ENCODE measurements around the gene FRMD4A. TPM values are rescaled to one million over a fixed set of nuclear protein-coding genes. Genes with fewer than 3 reads are reported as not detected.

Gene FRMD4A
- polyA plus RNA-seq, 1 donor (not counting 4 experiments of a cell fraction or from before 2014, with no cell fraction given), result 12.9 TPM

DNA sequence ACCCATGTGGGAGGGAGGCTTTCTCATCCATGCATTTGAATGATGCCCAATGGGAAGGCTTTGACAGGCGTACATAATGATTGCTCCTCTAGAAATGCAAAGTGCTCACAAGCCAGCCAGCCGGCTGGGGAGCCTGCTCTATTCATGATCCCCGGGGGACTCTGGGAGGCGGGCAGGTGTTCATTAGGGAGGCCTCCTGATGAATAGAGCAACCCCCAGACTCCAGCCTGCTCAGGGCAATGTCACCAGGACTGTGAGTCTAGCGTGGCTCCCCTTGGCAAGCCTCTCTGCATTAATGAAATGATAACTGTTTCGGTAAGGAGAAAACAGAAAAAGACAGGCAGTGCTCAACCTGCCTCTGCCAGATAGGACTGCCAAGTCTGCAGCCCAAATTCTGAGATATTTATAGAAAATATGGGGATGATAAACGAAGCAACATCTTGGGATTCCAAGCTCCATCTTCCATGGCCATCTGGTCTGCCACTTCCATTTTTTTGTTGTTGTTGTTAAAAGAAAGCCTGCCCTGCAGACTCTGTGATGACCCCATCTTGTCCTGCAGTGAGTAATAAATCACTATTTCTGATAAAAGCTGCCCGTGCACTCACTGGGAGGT is 507.5 kb downstream of the FRMD4A start:
- Histone ChIP-seq H3K27me3 (ENCODE audit: control insufficient read depth, extremely low read depth, insufficient read depth, low read length) (peaks cover 4% of the 10 kb centered on the region), H3K4me3 (ENCODE audit: control insufficient read depth in 2 of 3, extremely low read depth in 1 of 3, insufficient read depth in 2 of 3, low read depth in 1 of 3, low read length in 3 of 3) (no peak overlapping the region), H3K4me1 (ENCODE audit: control insufficient read depth, extremely low read depth, insufficient read depth, low read length) (no peaks in the 10 kb centered on the region), H2AFZ (ENCODE audit: control insufficient read depth, low read length) (no peak overlapping the region), H3K27ac (ENCODE audit: control insufficient read depth, insufficient read depth, low read length) (no peak overlapping the region), H3K9me1 (ENCODE audit: control insufficient read depth, extremely low read depth, insufficient read depth, low read length) (no peaks in the 10 kb centered on the region), H3K4me2 (ENCODE audit: control insufficient read depth, extremely low read depth, insufficient read depth, low read depth, low read length) (no peak overlapping the region), H3K79me2 (ENCODE audit: control insufficient read depth, insufficient read depth, low read length) (no peaks in the 10 kb centered on the region), H3K9ac (ENCODE audit: control insufficient read depth, extremely low read depth, insufficient read depth, low read length) (no peak overlapping the region), H3K36me3 (ENCODE audit: control insufficient read depth in 2 of 2, extremely low read depth in 1 of 2, insufficient read depth in 2 of 2, low read length in 2 of 2) (no peaks in the 10 kb centered on the region), H4K20me1 (ENCODE audit: control insufficient read depth, extremely low read depth, insufficient read depth, low read length) (no peaks in the 10 kb centered on the region), H3K9me3 (ENCODE audit: control insufficient read depth, low read depth, low read length) (no peaks in the 10 kb centered on the region)
- DNase-seq (ENCODE audit: low read depth, low spot score), result no peak
- no peak for FAIRE-seq
- dilution Hi-C loops (cut with MboI; ENCODE audit: extremely low pct_ligation_motif_present, low sequenced_read_pairs), result no loop called here
- no peak for TF ChIP-seq EZH2 (IDR thresholded peaks at IDR 0.05; ENCODE audit: low read length)
- no peak for TF ChIP-seq CTCF (optimal IDR thresholded peaks at IDR 0.05 in 1 of 3, IDR thresholded peaks at IDR 0.05 in 1 of 3, conservative IDR thresholded peaks at IDR 0.05 in 1 of 3; ENCODE audit: extremely low read depth in 1 of 3, insufficient read depth in 2 of 3, low read length in 3 of 3)

DNA sequence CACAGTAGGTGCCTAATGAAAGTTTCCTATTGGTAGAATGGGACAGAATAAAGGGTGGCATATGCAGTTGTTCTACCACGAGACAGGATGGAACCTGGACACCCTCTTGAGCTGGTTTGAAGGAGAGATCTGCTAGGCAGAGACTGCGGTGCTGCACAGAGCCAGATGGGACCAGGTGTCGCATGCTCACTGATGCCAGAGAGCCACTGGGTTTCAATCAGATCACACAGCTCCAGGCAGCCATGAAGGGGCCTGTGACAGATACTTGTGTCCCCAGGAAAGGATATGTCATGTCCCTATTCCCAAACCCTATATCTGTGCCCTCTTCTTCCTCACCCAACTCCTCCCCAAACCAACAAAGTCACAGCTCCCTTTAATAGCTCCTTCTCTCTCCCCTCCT is 508.2 kb downstream of the FRMD4A start:
- Histone ChIP-seq H3K9me3 (ENCODE audit: control insufficient read depth, low read depth, low read length) (no peaks in the 10 kb centered on the region), H3K9ac (ENCODE audit: control insufficient read depth, extremely low read depth, insufficient read depth, low read length) (no peak overlapping the region), H3K79me2 (ENCODE audit: control insufficient read depth, insufficient read depth, low read length) (no peaks in the 10 kb centered on the region), H3K4me3 (ENCODE audit: control insufficient read depth in 2 of 3, extremely low read depth in 1 of 3, insufficient read depth in 2 of 3, low read depth in 1 of 3, low read length in 3 of 3) (no peak overlapping the region), H3K27me3 (ENCODE audit: control insufficient read depth, extremely low read depth, insufficient read depth, low read length) (peaks cover 4% of the 10 kb centered on the region), H4K20me1 (ENCODE audit: control insufficient read depth, extremely low read depth, insufficient read depth, low read length) (no peaks in the 10 kb centered on the region), H3K9me1 (ENCODE audit: control insufficient read depth, extremely low read depth, insufficient read depth, low read length) (no peaks in the 10 kb centered on the region), H3K36me3 (ENCODE audit: control insufficient read depth in 2 of 2, extremely low read depth in 1 of 2, insufficient read depth in 2 of 2, low read length in 2 of 2) (no peaks in the 10 kb centered on the region), H3K27ac (ENCODE audit: control insufficient read depth, insufficient read depth, low read length) (no peak overlapping the region), H3K4me2 (ENCODE audit: control insufficient read depth, extremely low read depth, insufficient read depth, low read depth, low read length) (no peak overlapping the region), H3K4me1 (ENCODE audit: control insufficient read depth, extremely low read depth, insufficient read depth, low read length) (no peaks in the 10 kb centered on the region), H2AFZ (ENCODE audit: control insufficient read depth, low read length) (no peak overlapping the region)
- FAIRE-seq (no peak), DNase-seq (ENCODE audit: low read depth, low spot score) (no peak)
- dilution Hi-C loops (cut with MboI; ENCODE audit: extremely low pct_ligation_motif_present, low sequenced_read_pairs), result no loop called here
- TF ChIP-seq EZH2 (IDR thresholded peaks at IDR 0.05; ENCODE audit: low read length), result no peak
- no peak for TF ChIP-seq CTCF (optimal IDR thresholded peaks at IDR 0.05 in 1 of 3, IDR thresholded peaks at IDR 0.05 in 1 of 3, conservative IDR thresholded peaks at IDR 0.05 in 1 of 3; ENCODE audit: extremely low read depth in 1 of 3, insufficient read depth in 2 of 3, low read length in 3 of 3)
